ENCODE measurements around the gene OSTC.

OSTC gene

DNA sequence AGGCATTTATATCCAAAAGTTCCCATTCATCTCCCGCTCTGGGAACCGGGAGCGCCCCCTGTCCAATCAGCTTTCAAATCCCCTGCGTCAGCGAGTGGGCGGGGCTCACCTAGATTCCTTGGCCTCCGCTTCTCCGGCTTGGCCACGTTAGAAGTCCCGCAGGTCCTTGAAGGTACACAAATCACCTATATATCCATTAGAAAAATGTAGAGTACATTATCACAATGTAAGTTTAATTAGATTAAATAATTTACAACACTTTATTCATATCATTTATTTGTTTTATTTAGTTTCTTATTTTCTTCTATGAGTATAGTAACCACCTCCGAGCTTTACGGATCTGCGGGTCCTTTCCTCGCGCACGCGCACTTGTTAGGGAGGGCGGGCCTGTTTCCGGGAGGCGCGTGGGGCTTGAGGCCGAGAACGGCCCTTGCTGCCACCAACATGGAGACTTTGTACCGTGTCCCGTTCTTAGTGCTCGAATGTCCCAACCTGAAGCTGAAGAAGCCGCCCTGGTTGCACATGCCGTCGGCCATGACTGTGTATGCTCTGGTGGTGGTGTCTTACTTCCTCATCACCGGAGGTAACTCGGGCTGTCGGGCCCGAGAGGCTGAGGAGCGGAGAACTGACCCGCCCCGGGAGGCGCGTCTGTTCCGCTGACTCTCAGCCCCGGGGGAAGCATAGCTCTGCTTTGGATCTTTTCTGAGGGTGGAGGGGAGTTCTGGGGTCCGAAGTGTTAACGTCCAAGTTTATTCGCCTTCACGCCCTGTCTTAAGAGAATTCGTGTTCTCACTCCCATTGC, at the start of gene OSTC:
TSS of gene OSTC (plus strand) at position 388 of the 802 bp plus-strand sequence. CDS start at position 445, 57 bp downstream.
- DNase-seq (ENCODE audit: low spot score), result peak; percentile 97

- DNase-seq (ENCODE audit: low spot score), result no peak
These were observed 49.3 kb upstream of the OSTC start for GRCh38 chr4:108601106-108601505.

- no peak for DNase-seq (ENCODE audit: low spot score)
These were observed 48.9 kb upstream of the OSTC start for GRCh38 chr4:108601532-108601931.

DNA sequence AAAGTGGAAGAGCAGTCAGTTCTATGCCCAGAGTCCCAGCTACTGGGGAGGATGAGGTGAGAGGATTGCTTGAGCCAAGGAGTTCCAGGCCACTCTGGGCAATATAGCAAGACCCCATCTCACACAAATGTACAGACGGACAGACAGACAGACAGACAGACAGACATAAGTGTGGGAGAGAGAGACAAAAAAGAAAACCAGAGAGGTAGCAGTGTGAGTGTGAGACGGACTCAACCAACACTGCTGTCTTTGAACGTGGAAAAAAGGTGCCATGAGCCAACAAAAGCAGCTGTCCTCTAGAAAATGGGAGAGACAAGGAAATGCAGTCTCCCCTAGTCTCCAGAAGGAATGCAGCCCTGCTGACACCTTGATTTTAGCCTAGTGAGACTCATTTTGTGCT, 48.2 kb upstream of the OSTC start:
- DNase-seq (ENCODE audit: low spot score), result no peak

DNA sequence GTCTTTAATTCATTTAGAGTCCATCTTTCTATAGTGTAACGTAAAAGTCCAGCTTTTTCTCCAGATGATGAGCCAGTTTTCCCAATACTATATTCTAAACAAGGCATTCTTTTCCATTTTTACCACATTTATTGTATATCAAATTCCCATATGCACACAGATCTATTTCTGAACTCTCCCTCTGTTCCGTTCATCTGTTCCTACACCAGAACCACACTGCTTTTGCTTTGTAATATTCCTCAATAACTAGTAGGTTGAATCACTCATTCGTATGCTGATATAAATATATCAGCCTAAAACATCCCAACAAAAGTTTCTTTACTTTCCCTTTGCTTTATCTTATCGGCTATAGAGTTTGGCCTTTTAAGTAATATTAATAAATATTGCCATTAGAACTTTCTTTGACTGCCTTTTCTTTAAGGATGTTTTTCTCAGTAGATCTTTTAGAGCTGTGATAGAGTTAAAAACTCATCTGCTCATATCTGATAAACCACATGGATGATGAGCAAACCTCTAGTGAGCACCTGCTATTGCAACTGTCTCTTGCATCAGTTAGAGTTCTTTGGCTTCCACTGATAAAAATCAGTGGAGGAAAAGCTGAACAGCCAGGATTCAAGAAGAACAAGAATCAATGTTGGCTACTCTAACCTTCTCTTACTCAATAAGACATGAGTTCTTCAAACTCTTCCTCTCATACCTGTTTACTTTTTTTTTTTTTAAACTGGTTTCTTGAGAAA, 43.2 kb upstream of the OSTC start:
- DNase-seq (ENCODE audit: low spot score), result no peak

GRCh38 chr4:108611365-108611764, 39.0 kb upstream of the OSTC start:
- peak; percentile 63 for DNase-seq (ENCODE audit: low spot score)

GRCh38 chr4:108612365-108612764, 38.0 kb upstream of the OSTC start:
- no peak for DNase-seq (ENCODE audit: low spot score)

DNA sequence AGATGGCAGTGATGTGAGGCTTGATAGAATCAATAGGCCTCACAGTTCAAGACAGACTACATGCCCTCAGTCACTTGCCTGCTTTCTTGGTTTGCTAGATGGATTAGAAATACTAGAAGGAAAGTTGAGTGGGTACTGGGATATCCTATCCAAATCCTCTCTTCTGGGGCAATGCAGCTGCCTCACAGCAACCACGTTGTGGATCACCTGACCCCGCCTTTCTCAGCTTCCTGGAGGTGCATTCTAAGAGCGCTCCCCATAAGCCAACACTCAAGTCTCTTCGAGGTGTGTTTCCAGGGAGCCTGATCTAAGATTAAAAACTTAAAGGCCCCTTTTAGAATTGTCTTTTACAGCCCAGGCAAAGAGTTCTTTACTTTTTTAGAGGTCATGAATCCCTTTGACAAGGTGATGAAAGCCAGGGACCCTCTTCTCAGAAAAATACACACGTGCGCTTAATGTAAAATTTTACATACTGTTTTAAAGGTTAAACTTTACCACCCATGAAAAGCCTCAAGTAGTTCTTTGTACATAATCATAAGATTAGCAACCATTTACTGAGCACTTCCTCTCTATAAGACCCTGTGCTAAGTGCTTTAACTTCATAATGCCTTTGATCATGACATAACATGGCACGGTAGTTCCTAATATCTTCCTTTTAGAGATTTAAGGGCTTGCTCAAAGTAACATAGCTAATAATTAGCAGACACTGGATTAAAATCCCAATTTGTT, 30.9 kb upstream of the OSTC start:
- DNase-seq (ENCODE audit: low spot score), result no peak

- peak; percentile 99 for DNase-seq (ENCODE audit: low spot score)
These were observed 30.1 kb upstream of the OSTC start, which contains the start of gene RPL34 for GRCh38 chr4:108620101-108620932. TSS of gene RPL34 (plus strand) at chr4:108620576. CDS start at chr4:108621960, 1,384 bp downstream.

DNA sequence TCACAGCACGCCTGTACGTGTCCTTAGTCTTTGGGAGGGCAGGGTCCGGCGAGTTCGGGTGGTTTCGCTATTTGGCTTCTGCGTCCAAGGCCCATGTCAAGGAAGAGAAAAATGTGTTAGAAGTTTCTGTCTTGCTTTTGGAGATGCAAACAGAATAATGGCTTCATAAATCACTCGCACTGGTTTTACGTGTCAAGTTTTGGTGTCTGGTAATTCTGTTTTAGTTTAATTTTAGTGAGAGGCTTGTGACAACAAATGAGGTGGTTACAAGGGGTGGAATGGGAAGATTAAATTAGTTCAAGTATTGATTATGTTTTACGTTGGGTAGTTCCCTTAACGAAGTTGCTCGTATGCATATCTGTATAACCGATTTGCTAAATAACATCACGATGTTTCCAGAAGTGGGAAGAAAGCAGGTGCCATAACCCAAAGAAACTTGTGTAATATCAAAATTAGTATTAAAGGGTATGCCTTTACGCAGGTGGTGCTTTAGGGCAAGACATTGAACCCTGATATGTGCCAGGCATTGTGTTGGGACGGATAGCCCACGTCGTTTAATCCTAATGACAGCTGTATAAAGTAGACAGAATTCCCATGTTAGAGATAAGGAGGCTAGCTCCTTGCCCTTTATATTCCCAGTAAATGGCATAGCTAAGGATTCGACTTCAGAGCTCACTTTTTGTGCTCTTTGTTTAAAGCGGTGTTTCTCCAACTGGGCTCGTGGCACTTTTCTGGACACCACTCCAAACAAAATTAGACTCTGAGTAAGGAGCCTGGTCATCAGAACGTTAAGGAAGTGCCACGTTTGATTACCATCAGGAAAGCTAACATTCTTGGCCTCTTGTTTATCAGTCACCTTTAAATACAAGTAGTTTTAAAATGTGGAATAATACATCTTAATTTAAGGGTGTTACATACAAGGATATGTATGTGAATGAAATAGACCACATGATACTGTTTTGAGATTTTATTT, 29.2 kb upstream of the OSTC start:
- DNase-seq (ENCODE audit: low spot score), result no peak

DNA sequence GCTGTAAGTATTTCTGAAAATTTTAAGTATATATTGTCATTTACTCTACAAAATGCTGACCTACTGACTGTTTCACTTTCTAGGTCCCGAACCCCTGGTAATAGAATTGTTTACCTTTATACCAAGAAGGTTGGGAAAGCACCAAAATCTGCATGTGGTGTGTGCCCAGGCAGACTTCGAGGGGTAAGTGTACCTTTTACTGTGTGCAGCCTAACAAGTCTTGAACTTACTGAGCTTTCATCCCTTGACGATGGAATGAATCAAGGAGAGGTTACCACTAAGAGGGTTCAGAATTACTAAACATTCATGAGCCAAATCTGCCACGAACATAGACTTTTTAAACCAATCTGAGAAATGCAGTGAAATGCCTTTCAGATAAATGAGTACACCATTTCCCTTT, 28.4 kb upstream of the OSTC start:
- no peak for DNase-seq (ENCODE audit: low spot score)

DNA sequence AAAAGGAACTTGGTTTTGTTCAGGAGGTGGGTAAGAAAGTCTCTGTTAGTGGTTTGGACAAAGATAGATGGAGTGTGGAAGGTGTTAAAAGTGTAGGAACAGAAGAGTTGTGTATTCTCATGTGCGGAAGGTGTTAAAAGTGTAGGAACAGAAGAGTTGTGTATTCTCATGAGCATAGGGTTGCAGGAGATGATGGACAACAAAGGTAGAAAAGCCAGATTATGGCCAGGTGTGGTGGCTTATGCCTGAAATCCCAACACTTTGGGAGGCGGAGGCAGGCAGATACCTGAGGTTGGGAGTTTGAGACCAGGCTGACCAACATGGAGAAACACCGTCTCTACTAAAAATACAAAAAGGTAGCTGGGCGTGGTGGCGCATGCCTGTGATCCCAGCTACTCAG, 27.6 kb upstream of the OSTC start:
- no peak for DNase-seq (ENCODE audit: low spot score)

GRCh38 chr4:108624263-108625056, 25.9 kb upstream of the OSTC start:
- no peak for DNase-seq (ENCODE audit: low spot score)

- DNase-seq (ENCODE audit: low spot score), result no peak
These were observed 24.3 kb upstream of the OSTC start for GRCh38 chr4:108626056-108626455.

- DNase-seq (ENCODE audit: low spot score), result no peak
These were observed 22.0 kb upstream of the OSTC start for GRCh38 chr4:108628411-108628810.

- DNase-seq (ENCODE audit: low spot score), result no peak
These were observed 15.2 kb upstream of the OSTC start for GRCh38 chr4:108635070-108635655.

GRCh38 chr4:108636246-108636645, 14.2 kb upstream of the OSTC start:
- no peak for DNase-seq (ENCODE audit: low spot score)

GRCh38 chr4:108637856-108638255, 12.5 kb upstream of the OSTC start:
- no peak for DNase-seq (ENCODE audit: low spot score)

DNA sequence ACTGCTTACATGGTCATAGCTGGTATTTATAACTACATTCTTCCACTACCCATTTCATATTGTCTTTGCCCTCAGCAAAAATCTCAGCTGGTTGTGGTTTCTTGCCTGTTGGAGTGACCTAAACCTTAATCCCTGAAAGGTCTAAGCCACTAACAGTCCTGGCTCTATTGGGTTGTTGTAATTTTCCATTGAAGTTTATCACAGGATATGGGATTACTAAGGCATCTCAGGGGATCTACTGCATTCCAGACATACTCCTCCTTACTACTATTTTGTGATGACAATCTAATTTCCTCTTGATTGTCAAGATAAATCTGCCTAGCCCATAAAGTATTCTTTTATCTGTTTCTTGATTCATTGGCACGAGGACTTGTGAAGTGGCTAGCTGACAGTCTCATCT, 6.2 kb upstream of the OSTC start:
- DNase-seq (ENCODE audit: low spot score), result no peak

All from Ammon's horn (tissue), 1 donor.